ENCODE results near the gene SYDE2.
"Not testable (repeated sequence)": the region's sequence is repeated elsewhere in the genome, so short reads cannot be mapped to it uniquely, and the experiment has no call there.

Gene SYDE2

DNA sequence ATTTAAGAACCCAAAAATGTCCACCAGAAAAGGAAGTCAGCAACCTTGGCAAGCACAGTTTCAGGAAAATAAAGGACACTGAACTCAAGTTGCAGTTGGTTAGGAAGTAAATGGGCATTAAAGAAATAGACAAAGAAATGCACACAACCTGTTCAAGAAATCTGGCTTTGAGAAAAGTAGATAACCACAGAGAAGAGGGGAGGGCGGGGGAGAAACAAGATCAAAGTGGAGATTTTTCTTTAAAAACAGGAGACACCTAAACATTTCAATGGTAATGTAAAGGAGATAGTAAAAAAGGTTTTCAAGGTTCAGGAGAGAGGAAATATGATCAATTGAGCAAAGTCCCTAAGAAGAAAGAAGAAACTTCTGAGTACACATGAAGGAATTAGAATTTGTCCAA, 29.1 kb downstream of the SYDE2 start:
- DNase-seq (ENCODE audit: low read depth in 1 of 2, low spot score in 1 of 2): no peak

DNA sequence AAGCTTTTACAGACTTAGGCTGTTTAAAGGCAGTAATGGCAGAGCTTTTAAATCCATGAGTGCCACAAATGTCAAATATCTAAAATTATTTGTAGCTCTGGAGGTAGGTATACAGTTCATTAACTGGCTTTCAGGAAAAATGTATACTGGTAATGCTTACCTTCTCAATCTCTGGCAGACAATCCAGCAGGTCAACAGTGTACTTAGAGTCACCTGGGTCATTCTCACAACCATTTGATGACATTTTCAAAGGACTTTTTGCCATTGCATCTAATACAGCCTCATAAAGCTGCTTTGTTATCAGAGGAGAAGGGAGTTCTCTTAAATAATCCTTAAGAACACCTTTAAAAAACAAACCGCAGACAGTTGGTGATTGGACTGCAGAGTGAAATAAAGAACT, 31.9 kb downstream of the SYDE2 start:
- DNase-seq (ENCODE audit: low read depth in 1 of 2, low spot score in 1 of 2): no peak

- no peak for DNase-seq (ENCODE audit: low read depth in 1 of 2, low spot score in 1 of 2)
Measured at GRCh38 chr1:85166351-85166750, 34.5 kb downstream of the SYDE2 start.

DNA sequence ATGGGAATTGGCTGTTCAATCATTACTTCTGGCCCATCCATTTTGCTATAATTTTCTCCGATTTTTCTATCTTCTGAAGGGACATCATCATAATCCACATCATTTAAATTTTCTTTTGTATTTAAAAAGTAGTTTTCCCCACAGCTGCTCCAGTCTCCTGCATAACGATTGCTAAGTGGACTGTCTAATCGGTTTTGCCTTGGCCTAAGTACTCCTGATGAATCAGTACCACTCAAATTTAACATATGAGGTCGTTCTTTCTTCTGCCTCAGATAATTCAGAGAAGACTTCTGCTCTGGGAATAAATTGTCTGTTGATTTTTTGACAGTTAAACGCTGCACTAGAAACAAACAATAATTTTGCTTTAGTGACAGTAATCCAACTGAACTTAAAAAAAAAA, 41.9 kb downstream of the SYDE2 start:
- no peak for DNase-seq (ENCODE audit: low read depth in 1 of 2, low spot score in 1 of 2)

- no peak for DNase-seq (ENCODE audit: low read depth in 1 of 2, low spot score in 1 of 2)
Measured at GRCh38 chr1:85157436-85157835, 43.4 kb downstream of the SYDE2 start.

GRCh38 chr1:85153149-85153891, 47.5 kb downstream of the SYDE2 start:
- DNase-seq (ENCODE audit: low read depth in 1 of 2, low spot score in 1 of 2): no peak

DNA sequence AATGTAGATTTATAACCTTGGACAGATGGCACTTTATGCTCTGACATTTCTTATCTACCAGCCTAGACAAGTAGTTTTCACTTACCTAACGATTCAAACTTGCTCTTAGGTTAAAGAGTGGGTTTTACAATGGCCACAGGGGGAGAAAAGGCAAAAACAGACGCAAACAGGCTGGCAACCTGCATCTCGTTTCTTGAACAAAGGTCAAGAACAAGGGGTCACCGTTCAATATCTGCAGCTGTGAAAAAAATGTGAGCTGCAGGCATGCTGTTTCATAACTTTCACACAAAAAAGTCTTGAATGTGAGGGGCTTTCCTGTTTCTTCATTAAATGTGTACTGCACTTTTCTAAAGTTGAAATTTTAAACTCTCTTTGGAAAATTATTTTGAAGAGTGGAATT, 49.4 kb downstream of the SYDE2 start:
- DNase-seq (ENCODE audit: low read depth in 1 of 2, low spot score in 1 of 2): no peak

- DNase-seq (ENCODE audit: low read depth in 1 of 2, low spot score in 1 of 2): no peak
Measured at GRCh38 chr1:85149805-85150204, 51.0 kb downstream of the SYDE2 start.

DNA sequence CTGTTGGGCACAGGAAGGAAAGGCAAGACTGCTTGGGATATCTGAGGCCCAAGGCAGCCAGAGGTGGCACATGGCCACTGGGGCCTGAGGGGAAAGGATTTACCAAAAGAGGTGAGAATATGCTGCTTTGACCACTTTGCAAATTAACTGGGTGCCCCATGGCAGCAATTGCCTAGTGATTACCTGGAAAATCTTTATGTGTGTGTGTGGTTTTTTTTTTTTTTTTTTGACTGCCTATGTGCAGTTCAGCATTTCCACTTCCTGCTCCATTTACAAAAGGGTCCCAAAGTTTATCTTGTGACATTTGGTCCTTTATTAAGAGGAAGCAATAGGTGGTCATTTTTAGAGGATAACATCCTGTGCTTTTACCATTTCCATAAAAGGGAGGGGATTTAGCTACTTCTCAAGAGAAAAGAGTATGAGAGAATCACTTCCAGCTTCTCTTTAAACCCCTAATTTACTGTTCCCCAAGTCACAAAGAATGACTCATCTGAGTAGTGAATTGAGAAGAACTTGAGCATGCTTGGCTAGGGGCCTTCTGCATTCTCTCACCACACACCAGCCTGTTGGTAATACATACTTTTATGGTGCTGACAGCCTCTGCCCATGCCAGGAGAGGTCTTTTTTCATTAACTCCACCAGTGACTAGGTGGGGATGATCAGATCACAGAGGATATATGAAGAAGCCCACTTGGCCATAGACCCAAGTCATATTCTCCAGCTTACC, 52.1 kb downstream of the SYDE2 start:
- no peak for DNase-seq (ENCODE audit: low read depth in 1 of 2, low spot score in 1 of 2)

DNA sequence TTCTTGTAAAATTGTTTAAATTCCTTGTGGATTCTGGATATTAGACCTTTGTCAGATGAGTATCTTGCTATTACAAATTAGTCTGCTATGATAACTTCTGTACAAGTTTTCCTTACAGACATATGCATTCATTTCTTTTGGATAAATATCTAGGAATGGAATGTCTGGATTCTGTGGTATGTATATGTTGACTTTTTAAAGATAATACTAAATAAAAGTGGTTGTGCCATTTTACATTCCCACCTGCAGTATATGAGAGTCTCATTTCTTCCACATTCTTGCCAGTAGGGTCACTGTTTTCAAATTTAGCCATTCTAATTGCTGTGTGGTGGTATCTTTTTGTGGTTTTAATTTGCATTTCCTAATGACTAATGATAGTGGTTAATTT, 53.9 kb downstream of the SYDE2 start:
- no peak for DNase-seq (ENCODE audit: low read depth in 1 of 2, low spot score in 1 of 2)

DNA sequence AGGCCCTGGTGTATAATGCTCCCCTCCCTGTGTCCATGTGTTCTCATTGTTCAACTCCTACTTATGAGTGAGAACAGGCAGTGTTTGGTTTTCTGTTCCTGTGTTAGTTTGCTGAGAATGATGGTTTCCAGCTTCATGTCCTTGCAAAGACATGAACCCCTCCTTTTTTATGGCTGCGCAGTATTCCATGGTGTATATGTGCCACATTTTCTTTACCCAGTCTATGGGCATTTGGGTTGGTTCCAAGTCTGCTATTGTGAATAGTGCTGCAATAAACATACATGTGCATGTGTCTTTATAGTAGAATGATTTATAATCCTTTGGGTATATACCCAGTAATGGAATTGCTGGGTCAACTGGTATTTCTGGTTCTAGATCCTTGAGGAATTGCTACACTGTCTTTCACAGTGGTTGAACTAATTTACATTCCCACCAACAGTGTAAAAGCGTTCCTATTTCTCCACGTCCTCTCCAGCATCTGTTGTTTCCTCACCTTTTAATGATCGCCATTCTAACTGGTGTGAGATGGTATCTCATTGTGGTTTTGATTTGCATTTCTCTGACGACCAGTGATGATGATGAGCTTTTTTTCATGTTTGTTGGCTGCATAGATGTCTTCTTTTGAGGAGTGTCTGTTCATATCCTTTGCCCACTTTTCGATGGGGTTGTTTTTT, 54.4 kb downstream of the SYDE2 start:
- not testable (repeated sequence) for DNase-seq (ENCODE audit: low read depth in 1 of 2, low spot score in 1 of 2)

GRCh38 chr1:85144351-85144750, 56.5 kb downstream of the SYDE2 start:
- DNase-seq (ENCODE audit: low read depth in 1 of 2, low spot score in 1 of 2): no peak

- DNase-seq (ENCODE audit: low read depth in 1 of 2, low spot score in 1 of 2): no peak
Measured at GRCh38 chr1:85142753-85143152, 58.1 kb downstream of the SYDE2 start.

DNA sequence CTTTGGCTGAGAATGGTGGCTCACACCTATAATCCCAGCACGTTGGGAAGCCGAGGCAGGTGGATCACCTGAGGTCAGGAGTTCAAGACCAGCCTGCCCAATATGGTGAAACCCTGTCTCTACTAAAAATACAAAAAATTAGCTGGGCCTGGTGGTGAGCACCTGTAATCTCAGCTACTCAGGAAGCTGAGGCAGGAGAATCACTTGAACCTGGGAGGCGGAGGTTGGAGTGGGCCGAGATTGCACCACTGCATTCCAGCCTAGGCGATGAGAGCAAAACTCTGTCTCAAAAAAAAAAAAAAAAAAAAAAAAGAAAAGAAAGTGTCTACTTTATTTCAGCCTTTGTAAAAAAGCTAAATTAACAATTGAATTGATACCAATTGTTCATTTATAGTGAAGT, 62.4 kb downstream of the SYDE2 start:
- DNase-seq (ENCODE audit: low read depth in 1 of 2, low spot score in 1 of 2): not testable (repeated sequence)

- no peak for DNase-seq (ENCODE audit: low read depth in 1 of 2, low spot score in 1 of 2)
Measured at GRCh38 chr1:85137660-85138059, 63.2 kb downstream of the SYDE2 start.

DNA sequence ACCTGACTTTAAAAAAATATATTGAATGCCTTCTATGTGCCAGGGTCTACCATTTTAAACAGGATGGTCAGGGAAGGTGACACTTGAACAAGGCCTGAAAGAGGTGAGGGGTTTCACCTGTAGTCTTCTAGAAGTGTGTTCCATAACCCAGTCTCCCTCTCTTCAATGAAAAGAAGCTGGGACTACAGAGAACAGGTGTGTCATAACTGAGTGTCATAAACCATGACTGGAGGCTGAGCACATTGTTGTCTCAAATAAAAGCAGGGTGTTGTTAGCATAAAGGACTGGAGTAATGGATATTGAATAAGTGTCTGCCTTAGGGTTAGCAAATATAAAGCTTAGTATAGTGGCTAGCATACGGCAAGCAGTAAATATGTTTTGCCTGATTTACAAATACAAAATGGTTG, 65.4 kb downstream of the SYDE2 start:
- DNase-seq (ENCODE audit: low read depth in 1 of 2, low spot score in 1 of 2): no peak

DNA sequence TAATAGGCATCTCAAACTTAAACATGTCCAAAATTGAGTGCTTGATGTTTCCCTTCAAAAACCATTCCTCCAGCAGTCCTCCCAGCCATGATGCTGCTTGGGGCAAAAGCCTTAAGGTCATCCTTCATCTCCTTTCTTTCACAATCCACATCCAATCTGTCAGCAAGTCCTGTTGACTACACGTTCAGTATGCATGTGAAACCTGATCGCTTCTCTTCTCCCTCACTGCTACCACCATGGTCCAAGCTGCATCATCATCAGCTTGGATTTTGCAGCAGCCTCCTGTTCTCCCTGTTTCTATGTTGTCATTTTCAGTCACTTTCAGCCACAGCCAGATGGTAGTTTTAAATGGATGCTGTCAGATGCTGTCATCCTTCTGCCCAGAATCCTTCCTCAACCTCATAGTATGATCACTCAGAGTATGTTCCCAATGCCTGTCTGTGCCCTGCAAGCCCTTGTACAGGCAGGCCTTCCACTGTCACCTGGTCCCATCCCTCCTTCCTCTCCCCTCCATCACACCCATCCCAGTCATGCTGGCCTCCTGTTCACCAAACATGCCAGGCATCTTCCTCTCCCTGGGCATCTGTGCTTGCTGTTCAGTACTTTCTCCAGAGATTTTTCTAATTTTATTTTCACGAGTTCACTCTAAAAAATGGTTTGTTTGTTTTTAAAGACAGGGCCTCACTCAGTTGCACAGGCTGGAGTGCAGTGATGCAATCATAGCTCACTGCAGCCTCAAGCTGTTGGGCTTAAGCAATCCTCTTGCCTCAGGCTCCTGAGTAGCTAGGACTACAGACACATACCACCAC, 66.0 kb downstream of the SYDE2 start:
- DNase-seq (ENCODE audit: low read depth in 1 of 2, low spot score in 1 of 2): no peak

DNA sequence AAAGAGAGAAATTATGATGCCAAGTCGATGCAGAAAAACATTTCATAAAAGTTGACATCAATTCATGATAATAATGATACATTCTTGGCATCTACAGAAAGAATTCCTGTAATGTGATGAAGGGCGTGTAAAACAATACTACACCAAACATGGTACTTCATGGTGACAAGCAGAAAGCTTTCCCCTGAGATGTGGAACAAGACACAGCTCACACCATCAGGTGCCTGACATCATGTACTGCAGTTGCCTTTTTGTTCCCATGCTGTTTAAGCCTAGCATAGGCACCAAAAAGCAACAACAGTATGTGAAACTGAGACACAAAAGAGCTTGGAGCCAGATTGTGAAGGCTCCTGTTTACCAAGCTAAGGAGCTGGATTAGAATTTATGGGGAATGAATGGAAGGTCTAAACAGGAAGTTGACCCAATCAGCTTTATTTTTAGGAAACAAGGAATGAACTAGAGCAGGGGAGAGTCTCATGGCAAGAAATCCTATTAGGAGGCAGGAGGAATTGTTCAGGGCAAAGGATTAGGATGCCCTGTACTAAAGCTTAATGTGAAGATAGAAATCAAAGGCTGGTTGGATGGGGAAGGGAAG, 67.2 kb downstream of the SYDE2 start:
- no peak for DNase-seq (ENCODE audit: low read depth in 1 of 2, low spot score in 1 of 2)

DNA sequence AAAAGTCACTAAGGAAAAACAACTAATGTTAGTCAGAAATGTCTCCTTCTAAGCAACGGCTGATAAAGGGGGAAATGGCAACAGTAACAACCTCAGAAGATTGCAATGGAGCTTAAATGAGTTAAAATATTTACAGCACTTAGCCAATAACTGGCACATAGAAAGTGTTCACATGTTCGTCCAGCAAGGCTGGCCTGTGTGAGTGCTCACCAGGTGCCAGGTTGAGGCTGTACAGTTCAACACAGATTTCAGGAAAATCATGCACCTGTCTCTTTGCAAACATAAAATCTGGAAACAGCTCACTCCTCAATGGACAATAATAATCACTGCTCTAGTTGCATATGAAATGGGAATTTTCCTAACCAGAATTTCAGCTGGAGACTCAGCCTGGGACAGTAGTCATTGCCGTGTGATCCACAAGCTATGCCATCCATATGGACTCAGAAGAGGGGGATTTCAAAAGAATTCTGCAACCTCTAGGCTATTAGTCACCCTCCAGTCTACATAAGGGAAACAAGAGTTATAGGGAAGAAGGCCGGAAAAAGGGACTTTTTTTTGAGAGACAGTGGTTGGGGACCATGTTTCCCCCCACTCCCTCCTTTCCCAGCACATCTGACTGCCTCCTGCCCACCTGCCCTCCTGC, 68.6 kb downstream of the SYDE2 start:
- DNase-seq (ENCODE audit: low read depth in 1 of 2, low spot score in 1 of 2): no peak

GRCh38 chr1:85128316-85128715, 72.5 kb downstream of the SYDE2 start:
- no peak for DNase-seq (ENCODE audit: low read depth in 1 of 2, low spot score in 1 of 2)

DNA sequence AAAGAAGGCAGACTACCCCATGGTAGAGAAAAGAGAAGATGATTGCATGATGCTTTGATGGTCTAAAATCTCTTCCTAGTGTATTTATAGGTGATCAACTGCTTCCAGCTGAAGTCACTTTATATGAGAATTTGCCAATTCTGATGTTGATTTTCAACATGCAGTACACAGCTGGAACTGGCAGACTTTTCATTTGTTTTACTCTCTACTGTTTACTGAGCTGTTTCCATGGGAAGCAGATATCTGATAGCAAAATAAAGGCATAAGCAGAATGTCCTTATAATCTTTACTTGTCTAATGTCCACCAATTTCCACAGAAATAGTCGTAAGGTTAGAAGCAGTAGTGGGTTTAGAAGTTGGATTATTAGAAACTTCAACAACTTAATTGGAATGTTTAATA, 74.9 kb downstream of the SYDE2 start:
- DNase-seq (ENCODE audit: low read depth in 1 of 2, low spot score in 1 of 2): no peak
